SU-DHL-6 (cell line): ENCODE measurements around the gene TTLL1.

Source experiments
- H2AFZ ChIP-seq: fragments of 200-600 bp; sonication (generic); 2 replicates; pipeline ENCODE4 v1.6.1; 2014; ENCODE audit warnings: low read depth, mild to moderate bottlenecking, moderate library complexity, mixed read lengths, antibody characterized with exemption, low read length; ENCODE audit not compliant: severe bottlenecking
- H3F3A ChIP-seq: fragments of 200-600 bp; shearing (Covaris generic); 2 replicates; pipeline ENCODE4 v1.6.0; 2016; ENCODE audit warnings: antibody characterized with exemption, mild to moderate bottlenecking; ENCODE audit not compliant: insufficient read depth
- H3K27ac ChIP-seq: fragments of 200-600 bp; sonication (generic); 2 replicates; pipeline ENCODE4 v1.5.1; 2016; ENCODE audit warnings: low read depth, mild to moderate bottlenecking, low read length, moderate library complexity, mixed read lengths
- H3K27me3 ChIP-seq: fragments of 200-600 bp; sonication (generic), shearing (Covaris generic); 2 replicates; pipeline ENCODE4 v1.6.0; 2014; ENCODE audit warnings: mild to moderate bottlenecking, low read length
- H3K36me3 ChIP-seq: fragments of 200-600 bp; sonication (generic); 2 replicates; pipeline ENCODE4 v1.6.1; 2014; ENCODE audit warnings: mild to moderate bottlenecking, low read length, mixed read lengths
- H3K4me2 ChIP-seq: fragments of 300-600, 200-600 bp; shearing (Covaris generic), sonication (generic); 2 replicates; pipeline ENCODE4 v1.6.0; 2014; ENCODE audit warnings: low read length, low read depth, mild to moderate bottlenecking; ENCODE audit not compliant: poor library complexity, severe bottlenecking
- H3K4me3 ChIP-seq: fragments of 200-600 bp; sonication (generic); 2 replicates; pipeline ENCODE4 v1.5.1; 2014; ENCODE audit warnings: antibody characterized with exemption, low read length, mild to moderate bottlenecking, mixed read lengths; ENCODE audit not compliant: insufficient read depth, poor library complexity, severe bottlenecking
- H3K79me2 ChIP-seq: fragments of 200-600 bp; sonication (generic); 2 replicates; pipeline ENCODE4 v1.6.1; 2014; ENCODE audit warnings: mild to moderate bottlenecking, low read length, moderate library complexity; ENCODE audit not compliant: insufficient read depth
- H3K9ac ChIP-seq: fragments of 200-600 bp; sonication (generic); 2 replicates; pipeline ENCODE4 v1.7.0; 2014; ENCODE audit warnings: mild to moderate bottlenecking, low read length
- H3K9me2 ChIP-seq: fragments of 200-600 bp; sonication (generic); replicated peaks from 2 replicates; pipeline ENCODE4 v1.6.1; 2014; ENCODE audit warnings: low read length; ENCODE audit not compliant: insufficient read depth
- H3K9me3 ChIP-seq: fragments of 200-600 bp; sonication (generic); 2 replicates; pipeline ENCODE4 v1.6.1; 2014; ENCODE audit warnings: low read length, mixed read lengths; ENCODE audit not compliant: insufficient read depth
- H4K20me1 ChIP-seq: fragments of 200-600 bp; sonication (generic); 2 replicates; pipeline ENCODE4 v1.6.1; 2014; ENCODE audit warnings: low read depth, mild to moderate bottlenecking, antibody characterized with exemption, low read length, moderate library complexity, mixed read lengths
- EZH2phosphoT487 ChIP-seq: fragments of 200-600 bp; sonication (generic), shearing (Covaris generic); conservative IDR thresholded peaks from 2 replicates; pipeline ENCODE4 v1.6.1; 2018; ENCODE audit warnings: mild to moderate bottlenecking, antibody characterized with exemption, low read length, moderate library complexity, mixed read lengths
- TF ChIP-seq, protein P1 (sequence below): fragments of 200-600 bp; sonication (generic); IDR thresholded peaks from one replicate; pipeline ENCODE4 v1.5.1; 2017; ENCODE audit warnings: antibody characterized with exemption, mild to moderate bottlenecking, low read length, moderate library complexity; ENCODE audit not compliant: insufficient read depth, poor library complexity, severe bottlenecking

TTLL1 gene

DNA sequence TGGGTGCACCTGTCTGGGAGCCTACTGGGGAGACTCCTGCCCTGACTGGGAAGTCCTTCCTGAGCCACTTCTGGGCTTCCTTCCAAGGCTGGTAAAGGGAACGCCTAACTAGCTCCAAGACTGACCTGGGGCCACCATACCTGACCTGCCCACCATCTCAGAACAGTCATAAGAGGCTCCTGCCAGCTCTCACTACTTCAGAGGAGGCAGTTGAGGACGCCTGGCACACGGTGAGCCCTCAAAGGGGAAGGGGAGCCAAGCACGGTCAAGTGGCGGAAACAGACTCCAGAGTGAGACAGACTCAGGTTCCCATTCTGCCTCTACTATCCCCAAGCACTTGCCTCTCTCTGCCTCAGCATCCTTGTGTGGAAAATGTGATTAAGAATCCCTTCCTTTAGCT, 46.4 kb upstream of the TTLL1 start:
- Histone ChIP-seq H2AFZ (no peak overlapping the region), H3K4me2 (no peak overlapping the region), H3K36me3 (no peaks in the 10 kb centered on the region), H3K27ac (no peak overlapping the region), H3F3A (no peaks in the 10 kb centered on the region), H3K4me3 (no peak overlapping the region), H3K27me3 (no peaks in the 10 kb centered on the region), H3K79me2 (no peaks in the 10 kb centered on the region), H3K9me3 (no peaks in the 10 kb centered on the region), H3K9me2 (no peaks in the 10 kb centered on the region), H3K9ac (no peak overlapping the region), H4K20me1 (no peaks in the 10 kb centered on the region)
- TF ChIP-seq, protein P1, sequence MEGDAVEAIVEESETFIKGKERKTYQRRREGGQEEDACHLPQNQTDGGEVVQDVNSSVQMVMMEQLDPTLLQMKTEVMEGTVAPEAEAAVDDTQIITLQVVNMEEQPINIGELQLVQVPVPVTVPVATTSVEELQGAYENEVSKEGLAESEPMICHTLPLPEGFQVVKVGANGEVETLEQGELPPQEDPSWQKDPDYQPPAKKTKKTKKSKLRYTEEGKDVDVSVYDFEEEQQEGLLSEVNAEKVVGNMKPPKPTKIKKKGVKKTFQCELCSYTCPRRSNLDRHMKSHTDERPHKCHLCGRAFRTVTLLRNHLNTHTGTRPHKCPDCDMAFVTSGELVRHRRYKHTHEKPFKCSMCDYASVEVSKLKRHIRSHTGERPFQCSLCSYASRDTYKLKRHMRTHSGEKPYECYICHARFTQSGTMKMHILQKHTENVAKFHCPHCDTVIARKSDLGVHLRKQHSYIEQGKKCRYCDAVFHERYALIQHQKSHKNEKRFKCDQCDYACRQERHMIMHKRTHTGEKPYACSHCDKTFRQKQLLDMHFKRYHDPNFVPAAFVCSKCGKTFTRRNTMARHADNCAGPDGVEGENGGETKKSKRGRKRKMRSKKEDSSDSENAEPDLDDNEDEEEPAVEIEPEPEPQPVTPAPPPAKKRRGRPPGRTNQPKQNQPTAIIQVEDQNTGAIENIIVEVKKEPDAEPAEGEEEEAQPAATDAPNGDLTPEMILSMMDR: no peak
- TF ChIP-seq EZH2phosphoT487: no peak

DNA sequence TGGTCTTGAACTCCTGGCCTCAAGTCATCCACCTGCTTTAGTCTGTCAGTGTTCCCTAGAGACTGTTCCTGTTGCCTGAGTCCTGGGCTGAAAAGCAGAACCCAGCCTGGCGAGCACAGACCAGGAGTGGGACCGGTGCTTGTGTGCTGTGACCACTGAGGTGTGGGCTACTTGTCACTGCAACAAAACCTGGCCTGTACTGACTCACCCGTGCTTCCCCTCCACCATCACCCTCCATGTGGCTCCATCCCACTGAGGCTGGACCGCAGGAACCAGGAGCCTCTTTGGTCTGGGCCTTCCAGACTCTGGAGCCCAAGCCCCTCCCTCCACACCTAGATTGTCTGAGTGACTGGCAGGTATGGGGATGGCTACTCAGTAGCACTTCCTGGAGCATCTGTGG, 45.4 kb upstream of the TTLL1 start:
- Histone ChIP-seq H4K20me1 (no peaks in the 10 kb centered on the region), H3F3A (no peaks in the 10 kb centered on the region), H3K9ac (no peak overlapping the region), H3K36me3 (no peaks in the 10 kb centered on the region), H3K27ac (no peak overlapping the region), H3K9me3 (no peaks in the 10 kb centered on the region), H2AFZ (no peak overlapping the region), H3K79me2 (no peaks in the 10 kb centered on the region), H3K4me2 (no peak overlapping the region), H3K27me3 (no peaks in the 10 kb centered on the region), H3K4me3 (no peak overlapping the region), H3K9me2 (no peaks in the 10 kb centered on the region)
- TF ChIP-seq, protein P1: no peak
- no peak for TF ChIP-seq EZH2phosphoT487

DNA sequence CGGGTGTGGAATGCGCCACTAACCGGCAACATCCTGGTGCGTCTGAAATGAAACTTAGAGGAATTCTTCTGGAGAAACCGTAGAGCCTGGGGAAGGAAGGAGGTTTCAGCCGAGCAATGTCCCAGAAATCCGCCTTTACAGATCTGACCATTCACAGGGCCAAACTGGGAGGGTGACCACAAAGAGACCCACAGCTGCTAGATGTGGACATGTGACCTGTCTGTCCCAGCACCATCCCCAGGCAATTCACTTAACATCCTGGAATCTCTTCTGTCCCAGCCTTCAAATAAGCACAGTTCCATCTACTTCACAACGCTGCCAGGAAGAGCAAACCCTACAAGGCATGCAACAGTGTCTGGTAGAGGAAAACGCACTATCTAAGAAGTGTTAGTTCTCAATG, 44.2 kb upstream of the TTLL1 start:
- H3K9me2 ChIP-seq: no peaks in the 10 kb centered on the region
- H2AFZ ChIP-seq: no peak overlapping the region
- no peaks in the 10 kb centered on the region for H3K36me3 ChIP-seq
- H3F3A ChIP-seq: no peaks in the 10 kb centered on the region
- no peak for TF ChIP-seq EZH2phosphoT487
- TF ChIP-seq, protein P1: no peak
- no peak overlapping the region for H3K4me3 ChIP-seq
- no peaks in the 10 kb centered on the region for H3K27me3 ChIP-seq
- H3K4me2 ChIP-seq: no peak overlapping the region
- H3K9me3 ChIP-seq: no peaks in the 10 kb centered on the region
- no peaks in the 10 kb centered on the region for H4K20me1 ChIP-seq
- no peak overlapping the region for H3K27ac ChIP-seq
- H3K79me2 ChIP-seq: no peaks in the 10 kb centered on the region
- no peak overlapping the region for H3K9ac ChIP-seq
